ENCODE measurements around the gene DST.

The DST gene

GRCh38 chr6:56529594-56530191 lies 113.0 kb downstream of the DST start:
- no peak overlapping the region for H3K4me3 ChIP-seq (replicated peaks; ENCODE audit: low read depth, low read length)
- no peak for TF ChIP-seq CTCF (IDR thresholded peaks at IDR 0.05; ENCODE audit: low read depth, low read length, missing control alignments)
- DNase-seq (ENCODE audit: extremely low read depth, low read depth), result no peak

- peak; percentile 70 for DNase-seq (ENCODE audit: extremely low read depth, low read depth)
- TF ChIP-seq CTCF (IDR thresholded peaks at IDR 0.05; ENCODE audit: low read depth, low read length, missing control alignments), result no peak
- H3K4me3 ChIP-seq (replicated peaks; ENCODE audit: low read depth, low read length), result no peak overlapping the region
Measured at GRCh38 chr6:56528412-56528841, 114.3 kb downstream of the DST start.

GRCh38 chr6:56527934-56528333 lies 114.8 kb downstream of the DST start:
- TF ChIP-seq CTCF (IDR thresholded peaks at IDR 0.05; ENCODE audit: low read depth, low read length, missing control alignments), result no peak
- no peak for DNase-seq (ENCODE audit: extremely low read depth, low read depth)
- H3K4me3 ChIP-seq (replicated peaks; ENCODE audit: low read depth, low read length), result no peak overlapping the region

GRCh38 chr6:56526860-56527544 lies 115.7 kb downstream of the DST start:
- TF ChIP-seq CTCF (IDR thresholded peaks at IDR 0.05; ENCODE audit: low read depth, low read length, missing control alignments), result no peak
- DNase-seq (ENCODE audit: extremely low read depth, low read depth), result no peak
- H3K4me3 ChIP-seq (replicated peaks; ENCODE audit: low read depth, low read length), result no peak overlapping the region

- H3K4me3 ChIP-seq (replicated peaks; ENCODE audit: low read depth, low read length), result no peak overlapping the region
- DNase-seq (ENCODE audit: extremely low read depth, low read depth), result no peak
- no peak for TF ChIP-seq CTCF (IDR thresholded peaks at IDR 0.05; ENCODE audit: low read depth, low read length, missing control alignments)
Measured at GRCh38 chr6:56525974-56526789, 116.5 kb downstream of the DST start.

GRCh38 chr6:56524891-56525703 lies 117.6 kb downstream of the DST start:
- TF ChIP-seq CTCF (IDR thresholded peaks at IDR 0.05; ENCODE audit: low read depth, low read length, missing control alignments), result no peak
- DNase-seq (ENCODE audit: extremely low read depth, low read depth), result peak; percentile 88
- no peak overlapping the region for H3K4me3 ChIP-seq (replicated peaks; ENCODE audit: low read depth, low read length)

Measured in HFF-Myc (cell line).